Thoracic aorta (tissue), 2 donors: Measurements from ENCODE around the gene SMC1A. TPM values are rescaled to one million over a fixed set of nuclear protein-coding genes. Genes with fewer than 3 reads are reported as not detected.

Experiments used
- ATAC-seq: fragments of 150-250 bp; one replicate; pipeline ENCODE4 v1.8.0; 2017; ENCODE audit warnings: low read depth; ENCODE audit not compliant: insufficient number of reproducible peaks, low FRiP score
- DNase-seq: peaks from one replicate; pipeline ENCODE4 v3.0.0-alpha.2; 2020; ENCODE audit warnings: low spot score
- H3K27ac ChIP-seq, 2 donors: fragments of 200-600 bp; sonication (generic); 1 replicate in 1 of 2; 2 replicates in 1 of 2; pipeline ENCODE4 v1.5.1; 2016; ENCODE audit warnings: mild to moderate bottlenecking in 2 of 2, moderate library complexity in 2 of 2
- H3K27me3 ChIP-seq: fragments of 200-600 bp; sonication (generic); replicated peaks from 2 replicates; pipeline ENCODE4 v1.6.0; 2016; ENCODE audit warnings: mild to moderate bottlenecking; ENCODE audit not compliant: insufficient read depth
- H3K36me3 ChIP-seq: fragments of 200-600 bp; sonication (generic); one replicate; pipeline ENCODE4 v1.5.1; 2016
- H3K4me1 ChIP-seq, 2 donors: fragments of 200-600 bp; sonication (generic); 1 replicate in 1 of 2; 2 replicates in 1 of 2; pipeline versions ENCODE4 v1.5.1 to v1.6.0; 2016; ENCODE audit warnings: low read depth in 2 of 2, mild to moderate bottlenecking in 1 of 2; ENCODE audit not compliant: control insufficient read depth in 1 of 2
- H3K4me3 ChIP-seq: fragments of 200-600 bp; sonication (generic); 2 replicates; pipeline ENCODE4 v1.5.1; 2016; ENCODE audit warnings: mild to moderate bottlenecking
- H3K9me3 ChIP-seq: fragments of 200-600 bp; sonication (generic); 2 replicates; pipeline ENCODE4 v1.5.1; 2016
- total RNA-seq, 2 donors: library from RNA; depleted of rRNA; stranded (reverse); fragments of >200 nt; gene quantifications; one replicate each; pipeline versions ENCODE4 v1.1.0 to v1.2.3, GENCODE V29; 2016
- TF ChIP-seq, protein P1 (sequence below): fragments of 200-600 bp; sonication (generic); IDR thresholded peaks from one replicate; pipeline ENCODE4 v1.5.1; 2019; ENCODE audit warnings: antibody characterized with exemption

The SMC1A gene
- total RNA-seq, 2 donors from 2014 or later = 32.6 to 53.1 TPM

DNA sequence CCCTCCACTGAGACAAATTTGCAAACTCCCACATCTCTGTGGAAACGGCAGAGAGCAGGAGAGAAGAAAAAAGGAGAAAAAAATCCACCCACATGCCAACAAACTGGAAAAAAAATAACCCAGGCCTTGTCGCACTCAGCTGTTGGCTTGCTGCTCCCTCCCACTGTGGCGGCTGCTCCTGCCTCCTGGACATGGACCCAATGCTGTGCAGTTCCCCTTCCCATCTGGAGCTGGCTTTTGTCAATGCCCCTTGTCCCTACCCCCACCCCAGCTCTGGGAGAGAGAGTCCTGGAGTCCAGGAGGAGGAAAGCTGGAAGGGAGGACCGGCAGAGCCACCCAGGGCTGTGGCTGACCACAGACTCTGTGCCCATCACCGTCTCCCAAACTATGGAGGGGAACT is 90.2 kb downstream of the SMC1A start:
- Histone ChIP-seq H3K36me3 (no peaks in the 10 kb centered on the region), H3K9me3 (no peaks in the 10 kb centered on the region), H3K27me3 (no peaks in the 10 kb centered on the region), H3K27ac (no peak overlapping the region), H3K4me3 (no peak overlapping the region), H3K4me1 (no peaks in the 10 kb centered on the region)
- DNase-seq = no peak
- no peak for ATAC-seq
- TF ChIP-seq, protein P1, sequence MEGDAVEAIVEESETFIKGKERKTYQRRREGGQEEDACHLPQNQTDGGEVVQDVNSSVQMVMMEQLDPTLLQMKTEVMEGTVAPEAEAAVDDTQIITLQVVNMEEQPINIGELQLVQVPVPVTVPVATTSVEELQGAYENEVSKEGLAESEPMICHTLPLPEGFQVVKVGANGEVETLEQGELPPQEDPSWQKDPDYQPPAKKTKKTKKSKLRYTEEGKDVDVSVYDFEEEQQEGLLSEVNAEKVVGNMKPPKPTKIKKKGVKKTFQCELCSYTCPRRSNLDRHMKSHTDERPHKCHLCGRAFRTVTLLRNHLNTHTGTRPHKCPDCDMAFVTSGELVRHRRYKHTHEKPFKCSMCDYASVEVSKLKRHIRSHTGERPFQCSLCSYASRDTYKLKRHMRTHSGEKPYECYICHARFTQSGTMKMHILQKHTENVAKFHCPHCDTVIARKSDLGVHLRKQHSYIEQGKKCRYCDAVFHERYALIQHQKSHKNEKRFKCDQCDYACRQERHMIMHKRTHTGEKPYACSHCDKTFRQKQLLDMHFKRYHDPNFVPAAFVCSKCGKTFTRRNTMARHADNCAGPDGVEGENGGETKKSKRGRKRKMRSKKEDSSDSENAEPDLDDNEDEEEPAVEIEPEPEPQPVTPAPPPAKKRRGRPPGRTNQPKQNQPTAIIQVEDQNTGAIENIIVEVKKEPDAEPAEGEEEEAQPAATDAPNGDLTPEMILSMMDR = no peak

DNA sequence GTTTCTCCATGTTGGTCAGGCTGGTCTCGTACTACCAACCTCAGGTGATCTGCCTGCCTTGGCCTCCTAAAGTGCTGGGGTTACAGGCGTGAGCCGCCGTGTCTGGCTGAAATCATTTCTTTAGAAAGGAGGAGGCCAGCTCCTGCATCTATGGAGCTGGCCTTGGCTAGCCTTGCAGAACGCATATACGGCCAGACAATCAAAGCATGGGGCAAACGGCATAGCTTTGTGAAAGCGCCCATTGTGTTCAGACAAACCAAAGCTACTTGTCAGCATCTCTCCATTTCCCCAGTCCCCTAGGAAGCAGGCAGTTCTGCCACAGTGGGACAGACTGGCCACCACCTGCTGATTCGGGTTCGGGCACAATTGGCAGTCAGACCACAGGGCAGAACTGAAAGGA is 92.1 kb downstream of the SMC1A start:
- Histone ChIP-seq H3K4me1 (no peaks in the 10 kb centered on the region), H3K36me3 (no peaks in the 10 kb centered on the region), H3K9me3 (no peaks in the 10 kb centered on the region), H3K27ac (no peak overlapping the region), H3K4me3 (no peak overlapping the region), H3K27me3 (no peaks in the 10 kb centered on the region)
- TF ChIP-seq, protein P1 = no peak
- ATAC-seq = no peak
- no peak for DNase-seq

DNA sequence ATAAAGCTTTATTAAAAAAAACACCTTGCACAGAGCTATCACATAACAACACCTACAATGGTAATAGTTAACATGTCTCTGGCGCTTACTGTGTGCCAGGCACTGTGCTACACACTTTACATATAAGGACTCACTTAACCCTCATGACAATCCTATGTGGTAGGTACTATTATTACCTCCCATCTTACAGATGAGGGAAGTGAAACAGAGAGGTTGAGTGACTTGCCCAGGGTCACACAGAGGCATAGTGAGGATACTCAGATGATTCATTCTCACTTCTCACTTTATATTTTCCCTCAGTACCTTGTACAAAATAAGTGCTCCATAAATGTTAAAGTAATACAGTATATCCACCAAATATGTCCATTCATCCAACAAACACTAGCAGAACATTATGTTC is 97.7 kb downstream of the SMC1A start:
- TF ChIP-seq, protein P1 = no peak
- peaks cover 0 to under 1% of the 10 kb centered on the region in 2 donors for H3K4me1 ChIP-seq
- no peak overlapping the region for H3K27ac ChIP-seq
- H3K4me3 ChIP-seq = no peak overlapping the region
- DNase-seq = no peak
- no peak for ATAC-seq
- no peaks in the 10 kb centered on the region for H3K36me3 ChIP-seq
- H3K9me3 ChIP-seq = no peaks in the 10 kb centered on the region
- H3K27me3 ChIP-seq = no peaks in the 10 kb centered on the region

Other genes with a start within 250 kb of the SMC1A start
- gene KDM5C, start 197.4 kb downstream of the SMC1A start, total RNA-seq = 100 to 1,000 TPM in 1 of 2 donors, 10 to 100 TPM in 1; 57.4 to 101 TPM
- gene IQSEC2, start 141.1 kb downstream of the SMC1A start, total RNA-seq = 10 to 100 TPM; 12.2 to 21.1 TPM
- gene RIBC1, start 219 bp upstream of the SMC1A start, total RNA-seq = not detected
- 10 to 100 TPM; 79.7 to 82.6 TPM for gene HSD17B10, start 11.7 kb upstream of the SMC1A start, total RNA-seq